Measurements from ENCODE around the gene NAP1L4.
"Not testable (repeated sequence)": the region's sequence is repeated elsewhere in the genome, so short reads cannot be mapped to it uniquely, and the experiment has no call there.

NAP1L4 gene

GRCh38 chr11:2905299-2905698 is 86.8 kb downstream of the NAP1L4 start:
- DNase-seq (ENCODE audit: low read depth in 2 of 2) = not testable (repeated sequence)

GRCh38 chr11:2904153-2905052 is 87.7 kb downstream of the NAP1L4 start:
- no peak for DNase-seq (ENCODE audit: low read depth in 2 of 2)

GRCh38 chr11:2903672-2904011 is 88.5 kb downstream of the NAP1L4 start:
- DNase-seq (ENCODE audit: low read depth in 2 of 2) = no peak

GRCh38 chr11:2902784-2903671 is 89.1 kb downstream of the NAP1L4 start:
- DNase-seq (ENCODE audit: low read depth in 2 of 2) = no peak

- peak; percentile 91 to 96 for DNase-seq (ENCODE audit: low read depth in 2 of 2)
These were observed 90.0 kb downstream of the NAP1L4 start for GRCh38 chr11:2901854-2902783.

GRCh38 chr11:2901196-2901796 is 90.8 kb downstream of the NAP1L4 start:
- no peak for DNase-seq (ENCODE audit: low read depth in 2 of 2)

GRCh38 chr11:2899080-2899783 is 92.9 kb downstream of the NAP1L4 start:
- no peak for DNase-seq (ENCODE audit: low read depth in 2 of 2)

GRCh38 chr11:2898366-2899079 is 93.6 kb downstream of the NAP1L4 start:
- DNase-seq (ENCODE audit: low read depth in 2 of 2) = peak; percentile 30 to 49

- DNase-seq (ENCODE audit: low read depth in 2 of 2) = no peak
These were observed 95.1 kb downstream of the NAP1L4 start for GRCh38 chr11:2897048-2897447.

GRCh38 chr11:2896047-2896446 is 96.1 kb downstream of the NAP1L4 start:
- no peak for DNase-seq (ENCODE audit: low read depth in 2 of 2)
